ENCODE data around the gene CLIC4.

DNA sequence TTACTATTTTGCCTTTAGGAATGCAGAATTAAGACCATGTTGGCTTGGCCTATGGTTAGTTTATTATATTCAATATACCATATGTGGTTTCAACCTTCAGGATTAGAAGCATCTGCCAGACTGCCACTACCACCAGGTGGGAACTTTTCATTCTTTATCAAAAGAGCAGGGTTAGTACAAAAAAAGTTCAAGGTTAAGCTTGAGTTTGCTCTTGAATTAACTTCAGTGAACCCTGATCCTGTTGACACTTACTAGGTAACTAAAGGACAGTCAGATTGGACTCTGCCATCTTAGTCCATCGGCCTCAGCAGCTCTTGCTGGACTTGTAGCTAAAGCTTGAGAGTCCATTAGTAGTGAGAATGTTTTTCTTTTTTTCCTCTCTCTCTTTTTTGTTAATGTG lies 22.1 kb downstream of the CLIC4 start:
- TF ChIP-seq CTCF (IDR thresholded peaks at IDR 0.05), result no peak
- TF ChIP-seq POLR2A (IDR thresholded peaks at IDR 0.05), result no peak

Measured in Peyer's patch (tissue), 4 donors.